Activated CD4-positive, alpha-beta T cell treated with anti-CD3 and anti-CD28 coated beads, Interleukin-2, amount 10 ng/mL, durations not matched to agents 24 days and 14 days (primary cell): ENCODE data around the gene PACRG. TPM values are rescaled to one million over a fixed set of nuclear protein-coding genes. Genes with fewer than 3 reads are reported as not detected.

Experiments used
- DNase-seq: peaks from one replicate; pipeline ENCODE4 v3.0.0; 2022
- H3K27ac Mint-ChIP-seq: one replicate; pipeline ENCODE4 v1.8.0; 2022; ENCODE audit warnings: mild to moderate bottlenecking, mixed read lengths
- H3K27me3 Mint-ChIP-seq: one replicate; pipeline ENCODE4 v1.8.0; 2022; ENCODE audit warnings: mixed read lengths
- H3K36me3 Mint-ChIP-seq: one replicate; pipeline ENCODE4 v1.8.0; 2022; ENCODE audit warnings: low read depth, mild to moderate bottlenecking, mixed read lengths
- H3K4me1 Mint-ChIP-seq: one replicate; pipeline ENCODE4 v1.8.0; 2021; ENCODE audit warnings: mixed read lengths
- H3K4me3 Mint-ChIP-seq: one replicate; pipeline ENCODE4 v1.8.0; 2022; ENCODE audit warnings: mild to moderate bottlenecking, moderate library complexity, mixed read lengths
- H3K9me3 Mint-ChIP-seq: one replicate; pipeline ENCODE4 v1.8.0; 2021; ENCODE audit warnings: mixed read lengths
- intact Hi-C: fragments of 100-400 bp; cut with micrococcal nuclease; formaldehyde crosslinking; loops from one replicate; pipeline ENCODE4 v1.15.1; 2023
- total RNA-seq: library from RNA; stranded (reverse); gene quantifications from 2 replicates; pipeline ENCODE4 v1.2.3, GENCODE V29; 2022

PACRG gene
- total RNA-seq, 1 donor from 2014 or later: not detected

- intact Hi-C loops: no loop called here
- H3K4me3 Mint-ChIP-seq: no peak overlapping the region
- H3K27me3 Mint-ChIP-seq: no peaks in the 10 kb centered on the region
- DNase-seq: no peak
- H3K9me3 Mint-ChIP-seq: no peaks in the 10 kb centered on the region
- H3K36me3 Mint-ChIP-seq: no peaks in the 10 kb centered on the region
- H3K27ac Mint-ChIP-seq: no peak overlapping the region
- H3K4me1 Mint-ChIP-seq: no peaks in the 10 kb centered on the region
Observed at GRCh38 chr6:163165155-163165910, 437.6 kb downstream of the PACRG start.

GRCh38 chr6:163165922-163166321, 438.1 kb downstream of the PACRG start:
- H3K27me3 Mint-ChIP-seq: no peaks in the 10 kb centered on the region
- no peaks in the 10 kb centered on the region for H3K36me3 Mint-ChIP-seq
- H3K9me3 Mint-ChIP-seq: no peaks in the 10 kb centered on the region
- no peak for DNase-seq
- intact Hi-C loops: no loop called here
- no peak overlapping the region for H3K27ac Mint-ChIP-seq
- H3K4me1 Mint-ChIP-seq: peaks cover 2% of the 10 kb centered on the region
- H3K4me3 Mint-ChIP-seq: no peak overlapping the region

- peaks cover 2% of the 10 kb centered on the region for H3K4me1 Mint-ChIP-seq
- H3K4me3 Mint-ChIP-seq: no peak overlapping the region
- DNase-seq: no peak
- intact Hi-C loops: no loop called here
- no peaks in the 10 kb centered on the region for H3K27me3 Mint-ChIP-seq
- H3K9me3 Mint-ChIP-seq: no peaks in the 10 kb centered on the region
- H3K36me3 Mint-ChIP-seq: no peaks in the 10 kb centered on the region
- H3K27ac Mint-ChIP-seq: no peak overlapping the region
Observed at GRCh38 chr6:163166507-163166906, 438.7 kb downstream of the PACRG start.

GRCh38 chr6:163169521-163169920, 441.7 kb downstream of the PACRG start:
- H3K36me3 Mint-ChIP-seq: no peaks in the 10 kb centered on the region
- no peaks in the 10 kb centered on the region for H3K9me3 Mint-ChIP-seq
- no peak for DNase-seq
- no peak overlapping the region for H3K4me3 Mint-ChIP-seq
- intact Hi-C loops: no loop called here
- H3K27me3 Mint-ChIP-seq: no peaks in the 10 kb centered on the region
- peaks cover 2% of the 10 kb centered on the region for H3K4me1 Mint-ChIP-seq
- no peak overlapping the region for H3K27ac Mint-ChIP-seq

- Mint-ChIP-seq H3K9me3 (no peaks in the 10 kb centered on the region), H3K4me1 (peaks cover 2% of the 10 kb centered on the region), H3K4me3 (no peak overlapping the region), H3K27me3 (no peaks in the 10 kb centered on the region), H3K27ac (no peak overlapping the region), H3K36me3 (no peaks in the 10 kb centered on the region)
- peak; percentile 72 for DNase-seq
- intact Hi-C loops: loop anchor here (5.0 to 10.0 kb wide), 2 partner anchors 787 to 1776 kb away; no protein-coding TSS in a partner anchor
Observed at GRCh38 chr6:163170294-163170883, 442.6 kb downstream of the PACRG start.

- Mint-ChIP-seq H3K4me3 (no peak overlapping the region), H3K27me3 (no peaks in the 10 kb centered on the region), H3K9me3 (no peaks in the 10 kb centered on the region), H3K4me1 (peaks cover 2% of the 10 kb centered on the region), H3K27ac (no peak overlapping the region), H3K36me3 (no peaks in the 10 kb centered on the region)
- no peak for DNase-seq
- intact Hi-C loops: loop anchor here (5.0 to 10.0 kb wide), 2 partner anchors 784 to 1779 kb away; no protein-coding TSS in a partner anchor
Observed at GRCh38 chr6:163173741-163174140, 446.0 kb downstream of the PACRG start.

- H3K27me3 Mint-ChIP-seq: no peaks in the 10 kb centered on the region
- H3K4me3 Mint-ChIP-seq: no peak overlapping the region
- H3K36me3 Mint-ChIP-seq: no peaks in the 10 kb centered on the region
- H3K4me1 Mint-ChIP-seq: peaks cover 2% of the 10 kb centered on the region
- DNase-seq: no peak
- H3K9me3 Mint-ChIP-seq: no peaks in the 10 kb centered on the region
- intact Hi-C loops: loop anchor here (10.0 kb wide), 1 partner anchor 1780 kb away; no protein-coding TSS in a partner anchor
- H3K27ac Mint-ChIP-seq: no peak overlapping the region
Observed at GRCh38 chr6:163175301-163175700, 447.5 kb downstream of the PACRG start.

GRCh38 chr6:163176097-163176496, 448.3 kb downstream of the PACRG start:
- H3K4me3 Mint-ChIP-seq: no peak overlapping the region
- intact Hi-C loops: loop anchor here (10.0 kb wide), 1 partner anchor 1781 kb away; no protein-coding TSS in a partner anchor
- no peaks in the 10 kb centered on the region for H3K9me3 Mint-ChIP-seq
- H3K36me3 Mint-ChIP-seq: no peaks in the 10 kb centered on the region
- no peak overlapping the region for H3K27ac Mint-ChIP-seq
- DNase-seq: no peak
- no peaks in the 10 kb centered on the region for H3K4me1 Mint-ChIP-seq
- H3K27me3 Mint-ChIP-seq: no peaks in the 10 kb centered on the region

- H3K4me3 Mint-ChIP-seq: no peak overlapping the region
- intact Hi-C loops: loop anchor here (10.0 kb wide), 1 partner anchor 1782 kb away; no protein-coding TSS in a partner anchor
- H3K9me3 Mint-ChIP-seq: no peaks in the 10 kb centered on the region
Observed at GRCh38 chr6:163177007-163177406, 449.2 kb downstream of the PACRG start.

GRCh38 chr6:163177892-163178420, 450.2 kb downstream of the PACRG start:
- no peak for DNase-seq
- Mint-ChIP-seq H3K4me1 (no peaks in the 10 kb centered on the region), H3K36me3 (no peaks in the 10 kb centered on the region), H3K9me3 (no peaks in the 10 kb centered on the region), H3K27me3 (no peaks in the 10 kb centered on the region), H3K27ac (no peak overlapping the region), H3K4me3 (no peak overlapping the region)
- intact Hi-C loops: loop anchor here (10.0 kb wide), 1 partner anchor 1783 kb away; no protein-coding TSS in a partner anchor

More at GRCh38 chr6:163177007-163177406, 449.2 kb downstream of the PACRG start:
- no peak overlapping the region for H3K27ac Mint-ChIP-seq
- H3K27me3 Mint-ChIP-seq: no peaks in the 10 kb centered on the region
- no peaks in the 10 kb centered on the region for H3K4me1 Mint-ChIP-seq
- DNase-seq: no peak
- no peaks in the 10 kb centered on the region for H3K36me3 Mint-ChIP-seq

- Mint-ChIP-seq H3K4me3 (no peak overlapping the region), H3K27ac (no peak overlapping the region), H3K4me1 (no peaks in the 10 kb centered on the region), H3K36me3 (no peaks in the 10 kb centered on the region), H3K9me3 (no peaks in the 10 kb centered on the region), H3K27me3 (no peaks in the 10 kb centered on the region)
- DNase-seq: no peak
- intact Hi-C loops: loop anchor here (10.0 kb wide), 1 partner anchor 1784 kb away; no protein-coding TSS in a partner anchor
Observed at GRCh38 chr6:163179061-163179460, 451.3 kb downstream of the PACRG start.

GRCh38 chr6:163179721-163180120, 451.9 kb downstream of the PACRG start:
- H3K27ac Mint-ChIP-seq: no peak overlapping the region
- H3K4me3 Mint-ChIP-seq: no peak overlapping the region
- no peak for DNase-seq
- no peaks in the 10 kb centered on the region for H3K4me1 Mint-ChIP-seq
- no peaks in the 10 kb centered on the region for H3K27me3 Mint-ChIP-seq
- no peaks in the 10 kb centered on the region for H3K9me3 Mint-ChIP-seq
- intact Hi-C loops: loop anchor here (10.0 kb wide), 1 partner anchor 1785 kb away; no protein-coding TSS in a partner anchor
- no peaks in the 10 kb centered on the region for H3K36me3 Mint-ChIP-seq

- intact Hi-C loops: no loop called here
- no peaks in the 10 kb centered on the region for H3K36me3 Mint-ChIP-seq
- H3K27me3 Mint-ChIP-seq: no peaks in the 10 kb centered on the region
- H3K4me1 Mint-ChIP-seq: no peaks in the 10 kb centered on the region
- H3K4me3 Mint-ChIP-seq: no peak overlapping the region
- DNase-seq: no peak
- no peak overlapping the region for H3K27ac Mint-ChIP-seq
- H3K9me3 Mint-ChIP-seq: no peaks in the 10 kb centered on the region
Observed at GRCh38 chr6:163180874-163181541, 453.2 kb downstream of the PACRG start.
